GM12875 (cell line): ENCODE measurements around the gene CFAP73.

Experiments
- H3K4me3 ChIP-seq: one replicate; pipeline ENCODE4 v1.5.1; 2011; ENCODE audit warnings: low read depth, low read length, control low read depth
- CTCF ChIP-seq: IDR thresholded peaks from 2 replicates; pipeline ENCODE4 v1.5.1; 2011; ENCODE audit warnings: low read depth, mild to moderate bottlenecking, control low read depth, inconsistent platforms, low read length, moderate library complexity, borderline replicate concordance; ENCODE audit not compliant: insufficient read depth

Gene CFAP73

DNA sequence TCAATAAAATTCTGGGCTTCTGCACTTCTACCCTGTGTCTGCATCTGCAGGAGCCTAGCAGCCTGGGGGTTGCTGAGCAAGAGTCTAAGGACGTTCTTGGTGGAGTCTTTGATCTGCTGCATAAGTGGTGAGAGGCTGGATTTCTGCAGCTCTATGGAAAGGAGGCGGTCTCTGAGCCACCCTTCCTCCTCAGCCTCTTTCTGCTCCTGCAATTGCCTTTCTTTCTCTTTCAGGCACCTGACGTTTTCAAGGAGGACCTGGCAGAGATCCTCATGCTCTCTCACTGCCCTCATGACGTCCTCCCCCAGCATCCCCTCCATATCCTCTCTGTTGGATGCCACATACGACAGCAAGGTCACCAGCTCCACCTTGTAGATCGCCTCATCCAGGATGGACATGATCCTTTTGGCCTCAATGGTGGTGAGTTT lies 58.1 kb downstream of the CFAP73 start:
- TF ChIP-seq CTCF = no peak
- no peak overlapping the region for H3K4me3 ChIP-seq

GRCh38 chr12:113208041-113208934 lies 58.8 kb downstream of the CFAP73 start:
- H3K4me3 ChIP-seq = no peak overlapping the region
- TF ChIP-seq CTCF = no peak
